IMR-90 (cell line): ENCODE data around the gene PPP1R12B. TPM values are rescaled to one million over a fixed set of nuclear protein-coding genes. Genes with fewer than 3 reads are reported as not detected.
"Not testable (repeated sequence)": the region's sequence is repeated elsewhere in the genome, so short reads cannot be mapped to it uniquely, and the experiment has no call there.

Source experiments
- ATAC-seq: fragments of 200-7000 bp; cut with Tn5 transposase; 2 replicates; pipeline ENCODE4 v1.9.1; 2020; ENCODE audit warnings: low read depth, mild to moderate bottlenecking, moderate library complexity
- BruUV-seq: library from RNA; stranded (reverse); fragments of 400-500 nt; replicated peaks from 2 replicates; lab custom pipeline; 2021; lab: Mats Ljungman, UMichigan
- CTCF ChIA-PET: fragments of 300-600 bp; formaldehyde crosslinking; extraction: SDS; loops from one replicate; lab custom pipeline; 2021; ENCODE audit warnings: antibody characterized with exemption; lab: Yijun Ruan, JAX
- POLR2A ChIA-PET: fragments of 300-600 bp; sonication (Branson Sonifier 250); formaldehyde crosslinking; loops from one replicate; lab custom pipeline; 2022; ENCODE audit warnings: antibody characterized with exemption; ENCODE audit not compliant: unreplicated experiment; lab: Charles Lee
- DNase-seq: peaks from one replicate; pipeline ENCODE4 v3.0.0; 2013
- H2AFZ ChIP-seq: replicated peaks from 2 replicates; pipeline ENCODE3; 2013; ENCODE audit warnings: low read length, mild to moderate bottlenecking; ENCODE audit not compliant: poor library complexity
- H2AK5ac ChIP-seq: 2 replicates; pipeline ENCODE4 v1.6.1; 2013; ENCODE audit warnings: low read depth, low read length, inconsistent platforms
- H2AK9ac ChIP-seq: replicated peaks from 2 replicates; pipeline ENCODE3; 2013; ENCODE audit warnings: mild to moderate bottlenecking, low read depth, low read length, moderate library complexity; ENCODE audit not compliant: poor library complexity
- H2BK120ac ChIP-seq: 2 replicates; pipeline ENCODE4 v1.6.1; 2013; ENCODE audit warnings: low read depth, low read length, inconsistent platforms
- H2BK15ac ChIP-seq: 3 replicates; pipeline ENCODE4 v1.6.1; 2013; ENCODE audit warnings: low read depth, low read length, inconsistent platforms
- H2BK20ac ChIP-seq: 2 replicates; pipeline ENCODE4 v1.6.1; 2013; ENCODE audit warnings: low read depth, mild to moderate bottlenecking, inconsistent platforms, low read length, moderate library complexity
- H2BK5ac ChIP-seq: 2 replicates; pipeline ENCODE4 v1.6.1; 2013; ENCODE audit warnings: mild to moderate bottlenecking, low read depth, low read length, inconsistent platforms; ENCODE audit not compliant: poor library complexity, severe bottlenecking
- H3K14ac ChIP-seq: replicated peaks from 2 replicates; pipeline ENCODE4 v1.6.1; 2013; ENCODE audit warnings: low read depth, low read length, inconsistent platforms
- H3K18ac ChIP-seq: 2 replicates; pipeline ENCODE4 v1.6.1; 2013; ENCODE audit warnings: low read depth, low read length, control low read depth
- H3K23ac ChIP-seq: 2 replicates; pipeline ENCODE4 v1.6.1; 2013; ENCODE audit warnings: low read depth, low read length, inconsistent platforms
- H3K27ac ChIP-seq: 2 replicates; pipeline ENCODE4 v1.5.1; 2013; ENCODE audit warnings: mild to moderate bottlenecking, control low read depth, low read length; ENCODE audit not compliant: insufficient read depth
- H3K27me3 ChIP-seq: 2 replicates; pipeline ENCODE4 v1.6.1; 2013; ENCODE audit warnings: low read length; ENCODE audit not compliant: control insufficient read depth, insufficient read depth
- H3K36me3 ChIP-seq: 2 replicates; pipeline ENCODE4 v1.6.1; 2013; ENCODE audit warnings: low read length, mixed read lengths; ENCODE audit not compliant: control insufficient read depth, insufficient read depth
- H3K4ac ChIP-seq: 2 replicates; pipeline ENCODE4 v1.6.1; 2013; ENCODE audit warnings: low read depth, low read length, inconsistent platforms
- H3K4me1 ChIP-seq: 2 replicates; pipeline ENCODE4 v1.6.1; 2013; ENCODE audit warnings: low read length, mixed read lengths; ENCODE audit not compliant: control insufficient read depth, insufficient read depth
- H3K4me2 ChIP-seq: 2 replicates; pipeline ENCODE4 v1.6.1; 2013; ENCODE audit warnings: low read depth, mild to moderate bottlenecking, control low read depth, low read length, moderate library complexity
- H3K4me3 ChIP-seq: 2 replicates; pipeline ENCODE4 v1.5.1; 2013; ENCODE audit warnings: low read depth, mild to moderate bottlenecking, control low read depth, low read length, moderate library complexity; ENCODE audit not compliant: insufficient read depth
- H3K56ac ChIP-seq: 2 replicates; pipeline ENCODE4 v1.6.1; 2013; ENCODE audit warnings: low read length, inconsistent platforms; ENCODE audit not compliant: insufficient read depth; ENCODE audit errors: extremely low read depth
- H3K79me1 ChIP-seq, 2 experiments: 2 replicates each; pipeline ENCODE4 v1.6.1; 2013; ENCODE audit warnings: low read length in 2 of 2, inconsistent platforms in 1 of 2, low read depth in 1 of 2
- H3K9ac ChIP-seq: 2 replicates; pipeline ENCODE4 v1.6.1; 2013; ENCODE audit warnings: low read depth, low read length, control low read depth
- H3K9me1 ChIP-seq: 2 replicates; pipeline ENCODE4 v1.6.1; 2013; ENCODE audit warnings: low read length, inconsistent platforms; ENCODE audit not compliant: insufficient read depth
- H3K9me3 ChIP-seq: 2 replicates; pipeline ENCODE4 v1.6.1; 2013; ENCODE audit warnings: low read length; ENCODE audit not compliant: control insufficient read depth, insufficient read depth
- H4K20me1 ChIP-seq: 2 replicates; pipeline ENCODE4 v1.6.1; 2013; ENCODE audit warnings: low read length, inconsistent platforms; ENCODE audit not compliant: insufficient read depth
- H4K5ac ChIP-seq: 2 replicates; pipeline ENCODE4 v1.6.1; 2013; ENCODE audit warnings: mild to moderate bottlenecking, low read depth, low read length, control low read depth
- H4K8ac ChIP-seq, 2 experiments: 2 replicates each; pipeline ENCODE4 v1.6.1; 2013; ENCODE audit warnings: low read depth in 2 of 2, low read length in 2 of 2, control low read depth in 1 of 2, inconsistent platforms in 1 of 2
- H4K91ac ChIP-seq: 2 replicates; pipeline ENCODE4 v1.6.1; 2013; ENCODE audit warnings: low read depth, low read length, inconsistent platforms; ENCODE audit not compliant: insufficient read depth
- MAZ ChIP-seq: IDR thresholded peaks from 2 replicates; pipeline ENCODE4 v1.6.1; 2012; ENCODE audit warnings: low read depth, mild to moderate bottlenecking, low read length, improper control_type of control experiment, moderate library complexity, borderline replicate concordance
- MXI1 ChIP-seq: IDR thresholded peaks from 2 replicates; pipeline ENCODE4 v1.6.1; 2012; ENCODE audit warnings: low read depth, mild to moderate bottlenecking, low read length, moderate library complexity, borderline replicate concordance
- POLR2A ChIP-seq: IDR thresholded peaks from 2 replicates; pipeline ENCODE4 v1.6.1; 2012; ENCODE audit warnings: mild to moderate bottlenecking, low read depth, low read length
- RAD21 ChIP-seq: IDR thresholded peaks from 2 replicates; pipeline ENCODE4 v1.6.1; 2012; ENCODE audit warnings: low read length, improper control_type of control experiment
- WGBS, 2 experiments: methylation state at CpG; one replicate each; pipeline versions ENCODE4 v1.1.5 to v1.1.7; 2013; ENCODE audit warnings: missing lambda C conversion rate in 2 of 2; ENCODE audit not compliant: insufficient read length in 1 of 2; ENCODE audit errors: extremely low coverage in 2 of 2; 5-methylcytosine and 5-hydroxymethylcytosine counted together
- dilution Hi-C: fragments of 300-500 bp; cut with HindIII; formaldehyde crosslinking; loops from one replicate; pipeline ENCODE4 v1.14.3; 2018; ENCODE audit warnings: low sequenced_read_pairs; ENCODE audit not compliant: unreplicated experiment
- in situ Hi-C: fragments of 300-500 bp; cut with MboI; formaldehyde crosslinking; loops from 3 replicates; pipeline ENCODE4 v1.14.3; 2019; ENCODE audit warnings: low sequenced_read_pairs, inconsistent platforms, mixed read lengths
- intact Hi-C: fragments of 100-400 bp; cut with micrococcal nuclease; formaldehyde crosslinking; loops from 2 replicates; pipeline ENCODE4 v1.10.0; 2022
- polyA plus RNA-seq, 3 experiments: library from polyadenylated mRNA; depleted of rRNA; stranded (reverse); fragments of >200 nt; gene quantifications; 2 replicates each; pipeline ENCODE4 v1.2.3, GENCODE V29; 2012; ENCODE audit warnings: low replicate concordance in 1 of 3
- total RNA-seq: library from RNA; depleted of rRNA; stranded (reverse); fragments of >200 nt; gene quantifications from 2 replicates; pipeline ENCODE4 v1.2.3, GENCODE V29; 2012

Gene PPP1R12B
- total and polyA plus RNA-seq, 2 of the 4 experiments (the other 2 are of a cell fraction): 8.5 to 12.0 TPM

DNA sequence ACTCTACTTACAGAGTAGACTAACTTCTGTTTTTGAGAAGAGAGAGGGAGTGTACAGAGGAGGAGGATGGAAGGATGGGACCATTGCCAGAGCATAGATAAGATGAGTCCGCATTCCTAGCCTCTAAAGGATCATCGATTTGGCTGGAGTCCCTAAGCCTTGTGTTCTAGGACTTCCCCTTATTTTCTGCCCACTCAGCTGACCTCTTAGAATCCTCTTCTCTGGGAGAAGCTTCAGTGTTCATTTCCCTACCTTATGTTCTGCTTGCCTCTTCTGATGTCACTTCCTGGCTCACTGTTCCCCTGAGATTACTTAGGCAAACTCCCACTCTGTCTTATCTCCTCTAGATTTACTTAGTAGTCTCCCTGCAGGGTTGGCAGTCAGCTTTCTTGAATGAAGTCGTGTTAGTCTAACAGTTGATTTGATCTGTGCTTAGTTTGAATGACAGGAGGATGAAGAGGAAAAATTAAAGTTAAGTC is 205.1 kb downstream of the PPP1R12B start:
- Histone ChIP-seq H2AFZ (no peak overlapping the region), H2AK9ac (no peak overlapping the region), H3K4me3 (no peak overlapping the region), H3K9ac (no peak overlapping the region), H3K9me1 (peaks cover 3% of the 10 kb centered on the region; the same call in 1 of the 2 replicates), H3K36me3 (no peaks in the 10 kb centered on the region), H3K14ac (0 out of 2 replicates have a peak overlapping the region, but pooled peaks have one; percentile 44), H3K4me1 (peaks cover 1% of the 10 kb centered on the region; the same call in 1 of the 2 replicates), H2BK15ac (no peak overlapping the region; the same call in 2 of the 3 replicates), H4K91ac (no peak overlapping the region), H3K23ac (no peak overlapping the region), H3K27ac (no peak overlapping the region), H3K56ac (no peak overlapping the region), H2BK20ac (no peak overlapping the region), H3K9me3 (no peaks in the 10 kb centered on the region), H4K8ac (peak overlapping the region in 1 of 2 experiments; percentile 53; a peak in 1 of 4 replicates), H3K4me2 (no peak overlapping the region), H4K5ac (no peak overlapping the region), H3K4ac (0 out of 2 replicates have a peak overlapping the region, but pooled peaks have one; percentile 7), H2AK5ac (peak overlapping the region; percentile 39; the same call in 1 of the 2 replicates), H2BK120ac (no peak overlapping the region), H2BK5ac (no peak overlapping the region), H3K27me3 (no peaks in the 10 kb centered on the region), H3K18ac (peak overlapping the region; percentile 41; the same call in 1 of the 2 replicates), H4K20me1 (no peaks in the 10 kb centered on the region), H3K79me1 (no peaks in the 10 kb centered on the region)
- DNase-seq (peak; percentile 67), ATAC-seq (no peak)
- ChIA-PET POLR2A (no interaction called here), CTCF (no interaction called here)
- in situ Hi-C loops: no loop called here
- no CpG with 5 or more reads among the region's 3 CpGs for WGBS, 2 experiments
- no TSS peak for BruUV-seq
- intact Hi-C loops: no loop called here
- TF ChIP-seq RAD21: no peak
- no peak for TF ChIP-seq MAZ
- no peak for TF ChIP-seq MXI1
- no peak for TF ChIP-seq POLR2A
- dilution Hi-C loops: no loop called here

DNA sequence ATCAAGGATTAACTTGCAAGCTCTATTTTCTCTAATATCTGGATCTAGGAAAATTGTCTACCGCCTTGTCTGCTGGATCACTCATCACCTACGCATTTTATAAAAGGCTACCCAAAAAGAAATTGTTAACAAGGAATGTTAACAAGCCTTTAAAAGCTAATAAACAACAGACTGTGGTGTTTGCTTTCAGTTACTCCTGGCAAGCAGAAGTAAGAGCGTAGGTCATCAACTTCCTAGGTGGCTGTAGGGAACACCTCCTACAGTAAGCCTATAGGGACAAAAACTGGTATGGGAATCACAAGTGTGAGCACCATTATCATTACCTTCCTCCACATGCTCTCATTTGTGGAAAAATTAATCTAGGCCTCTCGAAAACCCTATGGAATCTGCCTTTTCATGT is 206.1 kb downstream of the PPP1R12B start:
- ATAC-seq, H3K18ac ChIP-seq, H2AFZ ChIP-seq, in situ Hi-C loops, H2BK20ac ChIP-seq, H3K14ac ChIP-seq, H3K36me3 ChIP-seq, BruUV-seq, H3K27me3 ChIP-seq, dilution Hi-C loops, CTCF ChIA-PET, H3K56ac ChIP-seq, H3K4me2 ChIP-seq, H3K9ac ChIP-seq, DNase-seq, intact Hi-C loops, H4K91ac ChIP-seq, H3K4ac ChIP-seq, H3K9me3 ChIP-seq, H3K4me3 ChIP-seq, H3K23ac ChIP-seq, H2AK5ac ChIP-seq, H3K79me1 ChIP-seq, H3K27ac ChIP-seq, POLR2A ChIA-PET, H3K9me1 ChIP-seq, H2BK120ac ChIP-seq, H4K8ac ChIP-seq, H2AK9ac ChIP-seq, H4K5ac ChIP-seq, H3K4me1 ChIP-seq, H4K20me1 ChIP-seq, H2BK5ac ChIP-seq, H2BK15ac ChIP-seq: not testable (repeated sequence)
- WGBS, 2 experiments: no CpG with 5 or more reads among the region's 4 CpGs
